ENCODE data around the gene ZNF771. TPM values are rescaled to one million over a fixed set of nuclear protein-coding genes. Genes with fewer than 3 reads are reported as not detected.

ZNF771 gene
- total and polyA plus RNA-seq, 9 of the 15 experiments (the other 6 are each of a cell fraction or from before 2014, with no cell fraction given) = 1.5 to 12.6 (median 4.4) TPM

DNA sequence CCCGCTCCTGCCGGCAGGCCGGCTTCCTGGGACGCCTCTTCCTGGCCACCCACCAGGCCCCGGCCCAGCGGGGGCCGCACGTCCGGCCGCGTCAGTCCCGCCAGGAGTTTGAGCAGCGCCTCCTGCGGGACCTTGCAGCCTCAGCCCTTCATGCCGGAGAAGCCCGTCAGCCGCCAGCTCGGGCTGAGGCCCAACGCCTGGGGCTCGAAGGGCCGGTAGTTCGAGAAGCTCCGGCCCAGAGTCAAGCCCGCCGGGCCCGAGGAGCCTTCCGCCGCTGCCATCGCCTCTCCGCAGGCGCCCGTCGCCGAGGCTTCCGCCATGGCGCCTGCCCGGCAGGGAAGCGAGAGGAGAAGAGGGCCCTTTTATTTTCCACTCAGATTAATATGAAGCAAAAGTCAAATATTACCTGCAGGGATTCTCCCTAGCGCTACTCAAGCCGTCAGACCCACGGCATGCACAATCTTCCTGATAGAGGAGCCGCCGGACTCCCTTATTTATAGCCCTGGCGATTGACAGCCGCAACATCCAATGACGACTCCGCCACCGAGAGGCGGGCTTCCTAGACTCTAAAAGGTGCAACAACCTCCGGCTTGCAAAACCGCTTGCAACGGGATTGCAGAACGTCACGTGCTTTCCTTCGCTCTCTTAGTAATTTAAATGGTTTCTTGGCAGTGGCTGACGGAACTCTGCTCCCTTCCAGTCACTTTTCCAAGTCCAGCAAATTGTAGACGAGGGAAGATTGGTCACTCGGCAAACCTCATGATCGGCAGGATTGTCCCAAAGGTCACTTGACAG is 38.2 kb downstream of the ZNF771 start, which contains the start of gene SEPHS2 (continued):
- TF ChIP-seq ZNF76 (CRISPR knock-in tag; IDR thresholded peaks at IDR 0.05; ENCODE audit: borderline replicate concordance) (no peak), SRSF1 (IDR thresholded peaks at IDR 0.05; ENCODE audit: low read depth, low read length) (no peak), ZNF764 (CRISPR knock-in tag; IDR thresholded peaks at IDR 0.05; ENCODE audit: low read depth) (peak; percentile 66), TEAD2 (tag; IDR thresholded peaks at IDR 0.05) (no peak), FOXA1 (IDR thresholded peaks at IDR 0.05; ENCODE audit: borderline replicate concordance) (no peak), ZNF79 (CRISPR knock-in tag; IDR thresholded peaks at IDR 0.05; ENCODE audit: low read depth) (no peak; the same call in 1 of the 2 replicates), ZNF253 (CRISPR knock-in tag; conservative IDR thresholded peaks at IDR 0.05) (no peak), NUFIP1 (IDR thresholded peaks at IDR 0.05; ENCODE audit: partially characterized antibody) (no peak), ZSCAN29 (IDR thresholded peaks at IDR 0.05) (0 out of 2 replicates have a peak, but pooled peaks have one; percentile 61), NR2C1 (IDR thresholded peaks at IDR 0.05) (peak; percentile 45; the same call in 1 of the 2 replicates), NR2C1 (tag; IDR thresholded peaks at IDR 0.05) (peak; percentile 66), LARP7 (IDR thresholded peaks at IDR 0.05) (no peak), ZNF766 (CRISPR knock-in tag; conservative IDR thresholded peaks at IDR 0.05) (peak; percentile 94), PCBP2 (IDR thresholded peaks at IDR 0.05; ENCODE audit: low read depth, low read length, poor library complexity, severe bottlenecking) (no peak), VEZF1 (CRISPR knock-in tag; IDR thresholded peaks at IDR 0.05) (peak; percentile 58), POLR2H (tag; IDR thresholded peaks at IDR 0.05; ENCODE audit: low read depth) (peak; percentile 98), MAFF (IDR thresholded peaks at IDR 0.05; ENCODE audit: low read length) (no peak), EHMT2 (IDR thresholded peaks at IDR 0.05) (0 out of 2 replicates have a peak, but pooled peaks have one; percentile 56), NFXL1 (CRISPR knock-in tag; IDR thresholded peaks at IDR 0.05) (no peak), HES1 (IDR thresholded peaks at IDR 0.05; ENCODE audit: low read depth) (no peak), RAD51 (IDR thresholded peaks at IDR 0.05; ENCODE audit: borderline replicate concordance, low read depth) (peak; percentile 92), ZNF717 (CRISPR knock-in tag; IDR thresholded peaks at IDR 0.05) (no peak)
- TF ChIP-seq, protein P1, sequence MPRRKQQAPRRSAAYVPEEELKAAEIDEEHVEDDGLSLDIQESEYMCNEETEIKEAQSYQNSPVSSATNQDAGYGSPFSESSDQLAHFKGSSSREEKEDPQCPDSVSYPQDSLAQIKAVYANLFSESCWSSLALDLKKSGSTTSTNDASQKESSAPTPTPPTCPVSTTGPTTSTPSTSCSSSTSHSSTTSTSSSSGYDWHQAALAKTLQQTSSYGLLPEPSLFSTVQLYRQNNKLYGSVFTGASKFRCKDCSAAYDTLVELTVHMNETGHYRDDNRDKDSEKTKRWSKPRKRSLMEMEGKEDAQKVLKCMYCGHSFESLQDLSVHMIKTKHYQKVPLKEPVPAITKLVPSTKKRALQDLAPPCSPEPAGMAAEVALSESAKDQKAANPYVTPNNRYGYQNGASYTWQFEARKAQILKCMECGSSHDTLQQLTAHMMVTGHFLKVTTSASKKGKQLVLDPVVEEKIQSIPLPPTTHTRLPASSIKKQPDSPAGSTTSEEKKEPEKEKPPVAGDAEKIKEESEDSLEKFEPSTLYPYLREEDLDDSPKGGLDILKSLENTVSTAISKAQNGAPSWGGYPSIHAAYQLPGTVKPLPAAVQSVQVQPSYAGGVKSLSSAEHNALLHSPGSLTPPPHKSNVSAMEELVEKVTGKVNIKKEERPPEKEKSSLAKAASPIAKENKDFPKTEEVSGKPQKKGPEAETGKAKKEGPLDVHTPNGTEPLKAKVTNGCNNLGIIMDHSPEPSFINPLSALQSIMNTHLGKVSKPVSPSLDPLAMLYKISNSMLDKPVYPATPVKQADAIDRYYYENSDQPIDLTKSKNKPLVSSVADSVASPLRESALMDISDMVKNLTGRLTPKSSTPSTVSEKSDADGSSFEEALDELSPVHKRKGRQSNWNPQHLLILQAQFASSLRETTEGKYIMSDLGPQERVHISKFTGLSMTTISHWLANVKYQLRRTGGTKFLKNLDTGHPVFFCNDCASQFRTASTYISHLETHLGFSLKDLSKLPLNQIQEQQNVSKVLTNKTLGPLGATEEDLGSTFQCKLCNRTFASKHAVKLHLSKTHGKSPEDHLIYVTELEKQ (CRISPR knock-in tag; IDR thresholded peaks at IDR 0.05) = no peak

All from K562 (cell line).